NCI-H146 (cell line): ENCODE data around the gene ANKRD55.
"Not testable (repeated sequence)": the region's sequence is repeated elsewhere in the genome, so short reads cannot be mapped to it uniquely, and the experiment has no call there.

Source experiments
- DNase-seq: peaks from one replicate; lab custom pipeline; 2025; lab: John Stamatoyannopoulos, UW

The ANKRD55 gene

GRCh38 chr5:56233230-56233629 is at the start of gene ANKRD55:
TSS of gene ANKRD55 (minus strand) at chr5:56233330. CDS start at chr5:56232913, 417 bp downstream.
- DNase-seq, result peak; percentile 31

- DNase-seq, result no peak
These were observed 49.1 kb upstream of the ANKRD55 start for GRCh38 chr5:56282216-56282615.

- no peak for DNase-seq
These were observed 48.5 kb upstream of the ANKRD55 start for GRCh38 chr5:56281489-56282165.

GRCh38 chr5:56279979-56280378 is 46.8 kb upstream of the ANKRD55 start:
- no peak for DNase-seq

GRCh38 chr5:56279291-56279690 is 46.2 kb upstream of the ANKRD55 start:
- no peak for DNase-seq

GRCh38 chr5:56278335-56278753 is 45.2 kb upstream of the ANKRD55 start:
- no peak for DNase-seq

- DNase-seq, result no peak
These were observed 44.4 kb upstream of the ANKRD55 start for GRCh38 chr5:56277573-56277972.

GRCh38 chr5:56273376-56273955 is 40.3 kb upstream of the ANKRD55 start:
- DNase-seq, result no peak

GRCh38 chr5:56272765-56273164 is 39.6 kb upstream of the ANKRD55 start:
- no peak for DNase-seq

- DNase-seq, result peak; percentile 73
These were observed 37.6 kb upstream of the ANKRD55 start for GRCh38 chr5:56270568-56271392.

- peak; percentile 18 for DNase-seq
These were observed 36.9 kb upstream of the ANKRD55 start for GRCh38 chr5:56270058-56270457.

GRCh38 chr5:56269216-56269927 is 36.2 kb upstream of the ANKRD55 start:
- peak; percentile 14 for DNase-seq

GRCh38 chr5:56268707-56269106 is 35.6 kb upstream of the ANKRD55 start:
- not testable (repeated sequence) for DNase-seq

GRCh38 chr5:56267856-56268255 is 34.7 kb upstream of the ANKRD55 start:
- DNase-seq, result no peak

GRCh38 chr5:56264417-56265025 is 31.4 kb upstream of the ANKRD55 start:
- DNase-seq, result peak; percentile 44

GRCh38 chr5:56262279-56262678 is 29.1 kb upstream of the ANKRD55 start:
- DNase-seq, result no peak

- no peak for DNase-seq
These were observed 25.9 kb upstream of the ANKRD55 start for GRCh38 chr5:56259002-56259511.

GRCh38 chr5:56257763-56258529 is 24.8 kb upstream of the ANKRD55 start:
- DNase-seq, result not testable (repeated sequence)

GRCh38 chr5:56257010-56257409 is 23.9 kb upstream of the ANKRD55 start:
- DNase-seq, result no peak

GRCh38 chr5:56255502-56255901 is 22.4 kb upstream of the ANKRD55 start:
- DNase-seq, result no peak

- no peak for DNase-seq
These were observed 20.8 kb upstream of the ANKRD55 start for GRCh38 chr5:56253924-56254323.
